Ramos (cell line): Measurements from ENCODE around the gene NPM1.

ENCODE experiments used
- in situ Hi-C: fragments of 300-500 bp; cut with MboI; formaldehyde crosslinking; loops from one replicate; pipeline ENCODE4 v1.14.3; 2022; ENCODE audit warnings: low sequenced_read_pairs; ENCODE audit not compliant: unreplicated experiment

NPM1 gene

DNA sequence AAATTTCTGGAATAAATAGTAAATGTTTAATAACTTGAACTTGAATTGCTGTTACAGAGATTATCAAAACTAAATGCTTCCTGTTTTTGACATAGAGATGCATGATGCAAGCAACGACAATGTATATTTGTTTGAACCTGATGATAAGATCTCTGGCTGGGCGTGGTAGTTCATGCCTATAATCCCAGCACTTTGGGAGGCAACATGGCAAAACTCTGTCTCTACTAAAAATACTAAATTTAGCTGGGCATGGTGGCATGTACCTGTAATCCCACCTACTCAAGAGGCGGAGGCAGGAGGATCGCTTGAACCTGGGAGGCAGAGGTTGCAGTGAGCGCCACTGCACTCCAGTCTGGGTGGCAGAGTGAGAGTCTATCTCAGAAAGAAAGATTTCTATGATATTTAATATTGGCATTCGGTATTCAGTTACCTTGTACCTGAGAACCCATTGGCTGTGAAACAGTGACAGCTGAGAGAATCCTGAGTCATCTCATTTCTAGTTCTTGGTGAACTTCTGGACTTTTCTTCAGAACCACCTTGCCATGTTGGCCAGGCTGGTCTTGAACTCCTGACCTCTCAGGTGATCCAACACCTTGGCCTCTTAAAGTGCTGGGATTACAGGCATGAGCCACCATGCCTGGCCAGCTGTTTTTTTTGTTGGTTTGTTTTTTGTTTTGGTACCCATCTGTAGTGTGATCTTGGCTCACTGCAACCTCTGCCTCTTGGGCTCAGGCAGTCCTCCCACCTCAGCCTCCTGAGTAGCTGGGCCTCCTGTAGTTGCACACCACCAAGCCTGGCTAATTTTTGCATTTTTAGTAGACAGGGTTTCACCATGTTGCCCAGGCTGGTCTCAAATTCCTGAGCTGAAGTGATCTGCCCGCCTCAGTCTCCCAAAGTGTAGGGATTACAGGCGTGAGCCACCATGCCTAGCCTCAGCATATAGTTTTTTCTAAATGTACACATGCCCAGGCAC, 21.8 kb downstream of the NPM1 start:
- in situ Hi-C loops: loop anchor here (25.0 kb wide), 1 partner anchor 628 kb away; no protein-coding TSS in a partner anchor

- in situ Hi-C loops: loop anchor here (25.0 kb wide), 1 partner anchor 627 kb away; no protein-coding TSS in a partner anchor
Measured at GRCh38 chr5:171410181-171410580, 22.5 kb downstream of the NPM1 start.

- in situ Hi-C loops: loop anchor here (25.0 kb wide), 1 partner anchor 625 kb away; no protein-coding TSS in a partner anchor
Measured at GRCh38 chr5:171412186-171412585, 24.5 kb downstream of the NPM1 start.

- in situ Hi-C loops: loop anchor here (25.0 kb wide), 1 partner anchor 624 kb away; no protein-coding TSS in a partner anchor
Measured at GRCh38 chr5:171413153-171413910, 25.7 kb downstream of the NPM1 start.

DNA sequence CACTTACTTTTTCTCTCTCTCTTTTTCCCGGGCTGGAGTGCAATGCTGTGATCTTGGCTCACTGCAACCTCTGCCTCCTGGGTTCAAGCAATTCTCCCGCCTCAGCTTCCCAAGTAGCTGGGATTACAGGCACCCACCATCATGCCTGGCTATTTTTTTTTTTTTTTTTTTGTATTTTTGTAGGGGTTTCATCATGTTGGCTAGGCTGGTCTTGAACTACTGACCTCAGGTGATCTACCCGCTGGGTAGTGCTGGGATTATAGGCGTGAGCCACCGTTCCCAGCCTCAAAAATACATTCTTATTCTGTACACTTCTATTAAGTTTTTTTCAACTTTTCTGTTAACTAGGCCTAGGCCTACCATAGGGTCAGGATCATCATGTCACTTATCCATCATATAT, 26.3 kb downstream of the NPM1 start:
- in situ Hi-C loops: loop anchor here (25.0 kb wide), 1 partner anchor 623 kb away; no protein-coding TSS in a partner anchor

DNA sequence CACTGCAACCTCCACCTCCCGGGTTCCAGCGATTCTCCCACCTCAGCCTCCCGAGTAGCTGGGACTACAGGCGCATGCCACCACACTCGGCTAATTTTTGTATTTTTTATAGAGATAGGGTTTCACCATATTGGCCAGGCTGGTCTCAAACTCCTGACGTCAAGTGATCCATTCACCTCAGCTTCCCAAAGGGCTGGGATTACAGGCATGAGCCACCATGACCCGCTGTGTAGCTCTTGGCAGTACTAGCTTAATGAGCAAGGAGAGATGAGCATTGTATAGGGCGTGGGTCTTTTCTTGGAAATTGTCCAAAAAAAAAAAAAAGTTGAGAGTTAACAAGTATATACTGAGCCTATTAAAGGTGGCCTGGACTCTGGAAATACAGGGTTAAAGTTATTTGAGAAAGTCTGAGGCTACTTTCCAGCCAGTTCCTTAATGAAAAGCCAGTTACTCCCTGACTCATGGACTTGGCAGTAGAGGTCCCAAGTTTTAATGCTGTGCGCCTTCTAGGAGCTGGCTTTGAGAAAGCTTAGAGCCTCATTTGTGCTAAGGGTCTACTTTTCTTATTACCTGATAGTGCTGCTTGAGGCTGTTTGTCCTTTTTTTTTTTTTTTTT, 27.6 kb downstream of the NPM1 start:
- in situ Hi-C loops: loop anchor here (25.0 kb wide), 1 partner anchor 622 kb away; no protein-coding TSS in a partner anchor

GRCh38 chr5:171416160-171417049, 28.8 kb downstream of the NPM1 start:
- in situ Hi-C loops: loop anchor here (25.0 kb wide), 1 partner anchor 621 kb away; no protein-coding TSS in a partner anchor

- in situ Hi-C loops: loop anchor here (25.0 kb wide), 1 partner anchor 619 kb away; no protein-coding TSS in a partner anchor
Measured at GRCh38 chr5:171418316-171418981, 30.8 kb downstream of the NPM1 start.

- in situ Hi-C loops: loop anchor here (25.0 kb wide), 1 partner anchor 618 kb away; no protein-coding TSS in a partner anchor
Measured at GRCh38 chr5:171418982-171419687, 31.5 kb downstream of the NPM1 start, which contains the start of gene FGF18. Gene FGF18 (plus strand): TSS chr5:171419647. CDS start chr5:171420200, 553 bp downstream.

- in situ Hi-C loops: loop anchor here (25.0 kb wide), 1 partner anchor 617 kb away; no protein-coding TSS in a partner anchor
Measured at GRCh38 chr5:171419688-171420430, 32.2 kb downstream of the NPM1 start.

- in situ Hi-C loops: loop anchor here (25.0 kb wide), 1 partner anchor 617 kb away; no protein-coding TSS in a partner anchor
Measured at GRCh38 chr5:171420431-171421241, 33.0 kb downstream of the NPM1 start.

GRCh38 chr5:171421331-171422262, 33.9 kb downstream of the NPM1 start:
- in situ Hi-C loops: loop anchor here (25.0 kb wide), 1 partner anchor 616 kb away; no protein-coding TSS in a partner anchor

- in situ Hi-C loops: loop anchor here (25.0 kb wide), 1 partner anchor 615 kb away; no protein-coding TSS in a partner anchor
Measured at GRCh38 chr5:171422495-171422894, 34.8 kb downstream of the NPM1 start.

DNA sequence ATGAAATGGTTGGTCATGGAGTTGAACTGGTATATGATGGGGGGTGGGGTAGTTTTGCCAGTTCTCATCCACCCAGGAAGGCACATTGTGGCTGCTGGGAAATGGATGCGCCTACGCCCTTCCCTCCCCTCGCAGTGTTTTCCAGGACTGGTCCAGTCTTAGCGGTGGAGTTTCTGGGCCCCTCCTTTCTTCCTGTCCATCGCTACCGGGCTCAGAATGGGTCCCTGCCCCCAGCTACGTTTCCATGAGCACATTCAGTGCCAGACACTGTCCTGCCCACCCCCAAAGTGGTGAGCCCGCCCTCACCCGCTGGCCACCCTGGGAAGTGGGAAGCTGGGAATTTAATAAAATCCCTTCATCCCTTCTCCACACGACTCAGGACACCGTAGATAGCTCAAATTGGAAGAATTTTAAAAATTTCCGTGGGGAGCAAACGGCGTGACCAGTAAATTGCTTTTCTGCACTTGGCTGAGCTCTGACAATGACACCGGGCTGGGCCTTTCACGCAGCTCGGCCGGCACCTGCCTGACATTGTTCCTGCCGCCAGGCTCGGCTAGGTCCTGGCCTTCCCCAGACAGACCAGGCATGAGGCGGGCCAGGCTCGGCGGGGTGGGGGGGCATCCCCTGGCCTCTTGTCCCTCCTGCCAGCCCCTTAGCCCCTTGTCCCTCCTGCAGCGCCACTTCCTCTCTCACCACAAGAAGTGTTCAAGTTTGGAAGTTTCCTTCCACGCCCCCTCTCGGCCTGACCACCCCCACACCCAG, 35.4 kb downstream of the NPM1 start:
- in situ Hi-C loops: loop anchor here (25.0 kb wide), 1 partner anchor 614 kb away; no protein-coding TSS in a partner anchor
